ENCODE data around the gene TTLL1. TPM values are rescaled to one million over a fixed set of nuclear protein-coding genes. Genes with fewer than 3 reads are reported as not detected.

TTLL1 gene
- total and polyA plus RNA-seq, 4 donors: 3.0 to 5.9 (median 5.1) TPM

- no peak overlapping the region for H3K4me3 ChIP-seq (ENCODE audit: low read length in 2 of 2)
- peak overlapping the region in 1 of 2 donors; percentile 26 for H3K27ac ChIP-seq (ENCODE audit: low read depth in 1 of 2, low read length in 2 of 2)
- ATAC-seq (ENCODE audit: low FRiP score) (no peak), DNase-seq (no peak)
- no peaks in the 10 kb centered on the region for H3K9me3 ChIP-seq (ENCODE audit: control insufficient read depth, low read length)
- peaks cover 2 to 9% of the 10 kb centered on the region in 2 donors for H3K4me1 ChIP-seq (ENCODE audit: control insufficient read depth in 1 of 2, insufficient read depth in 2 of 2, low read length in 2 of 2)
- 97 to 100% methylated on average over 3 of the region's 3 CpGs for WGBS, 2 donors
- intact Hi-C loops (cut with DNase I): loop anchor here (5.0 kb wide), 2 partner anchors 55 to 85 kb away; no protein-coding TSS in a partner anchor
- H3K27me3 ChIP-seq (ENCODE audit: control insufficient read depth in 1 of 2, insufficient read depth in 2 of 2, low read length in 1 of 2): no peaks in the 10 kb centered on the region
- H3K36me3 ChIP-seq (ENCODE audit: control insufficient read depth in 1 of 2, insufficient read depth in 2 of 2, low read length in 1 of 2): no peaks in the 10 kb centered on the region
These were observed 97.1 kb downstream of the TTLL1 start for GRCh38 chr22:42992092-42992491.

GRCh38 chr22:42991010-42991651, 98.1 kb downstream of the TTLL1 start:
- WGBS, 2 donors: 62 to 70% methylated on average over 5 of the region's 5 CpGs
- Histone ChIP-seq H3K27ac (ENCODE audit: low read depth in 1 of 2, low read length in 2 of 2) (peak overlapping the region in 1 of 2 donors; percentile 70), H3K9me3 (ENCODE audit: control insufficient read depth, low read length) (no peaks in the 10 kb centered on the region), H3K4me1 (ENCODE audit: control insufficient read depth in 1 of 2, insufficient read depth in 2 of 2, low read length in 2 of 2) (peaks cover 3 to 9% of the 10 kb centered on the region in 2 donors), H3K4me3 (ENCODE audit: low read length in 2 of 2) (no peak overlapping the region), H3K27me3 (ENCODE audit: control insufficient read depth in 1 of 2, insufficient read depth in 2 of 2, low read length in 1 of 2) (no peaks in the 10 kb centered on the region), H3K36me3 (ENCODE audit: control insufficient read depth in 1 of 2, insufficient read depth in 2 of 2, low read length in 1 of 2) (no peaks in the 10 kb centered on the region)
- DNase-seq (peak in 1 of 2 donors; percentile 68), ATAC-seq (ENCODE audit: low FRiP score) (no peak)
- intact Hi-C loops (cut with DNase I): loop anchor here (5.0 kb wide), 2 partner anchors 54 to 84 kb away; no protein-coding TSS in a partner anchor

GRCh38 chr22:42990131-42990838, 98.9 kb downstream of the TTLL1 start:
- no peaks in the 10 kb centered on the region for H3K27me3 ChIP-seq (ENCODE audit: control insufficient read depth in 1 of 2, insufficient read depth in 2 of 2, low read length in 1 of 2)
- no peak overlapping the region for H3K4me3 ChIP-seq (ENCODE audit: low read length in 2 of 2)
- no peak overlapping the region for H3K27ac ChIP-seq (ENCODE audit: low read depth in 1 of 2, low read length in 2 of 2)
- H3K9me3 ChIP-seq (ENCODE audit: control insufficient read depth, low read length): no peaks in the 10 kb centered on the region
- 47 to 51% methylated on average over 9 of the region's 9 CpGs for WGBS, 2 donors
- H3K36me3 ChIP-seq (ENCODE audit: control insufficient read depth in 1 of 2, insufficient read depth in 2 of 2, low read length in 1 of 2): no peaks in the 10 kb centered on the region
- ATAC-seq (ENCODE audit: low FRiP score) (no peak), DNase-seq (peak; percentile 69 to 77)
- H3K4me1 ChIP-seq (ENCODE audit: control insufficient read depth in 1 of 2, insufficient read depth in 2 of 2, low read length in 2 of 2): peaks cover 4 to 9% of the 10 kb centered on the region in 2 donors
- intact Hi-C loops (cut with DNase I): loop anchor here (5.0 kb wide), 2 partner anchors 53 to 83 kb away; no protein-coding TSS in a partner anchor

Other genes starting within 250 kb of the TTLL1 start
- 10 to 100 TPM; 45.9 to 60.5 TPM for gene ARFGAP3, start 232.1 kb downstream of the TTLL1 start, total RNA-seq
- 10 to 100 TPM; 40.1 to 43.7 TPM for gene ARFGAP3, start 232.1 kb downstream of the TTLL1 start, polyA plus RNA-seq
- 100 to 1,000 TPM in 1 of 2 donors, 10 to 100 TPM in 1; 59.1 to 127 TPM for gene PACSIN2, start 74.2 kb downstream of the TTLL1 start, total RNA-seq
- 100 to 1,000 TPM in 1 of 2 donors, 10 to 100 TPM in 1; 50.5 to 110 TPM for gene PACSIN2, start 74.2 kb downstream of the TTLL1 start, polyA plus RNA-seq
- not detected for gene BIK, start 21.4 kb upstream of the TTLL1 start, total RNA-seq
- gene BIK, start 21.4 kb upstream of the TTLL1 start, polyA plus RNA-seq: 1 to 10 TPM in 1 of 2 donors, under 1 TPM in 1; 0.23 to 1.6 TPM
- 10 to 100 TPM in 1 of 2 donors, 1 to 10 TPM in 1; 9.8 to 10.0 TPM for gene MCAT, start 54.0 kb upstream of the TTLL1 start, total RNA-seq
- 10 to 100 TPM in 1 of 2 donors, 1 to 10 TPM in 1; 6.5 to 12.8 TPM for gene MCAT, start 54.0 kb upstream of the TTLL1 start, polyA plus RNA-seq
- gene TSPO, start 62.2 kb upstream of the TTLL1 start, total RNA-seq: 100 to 1,000 TPM in 1 of 2 donors, 10 to 100 TPM in 1; 88.7 to 120 TPM
- gene TSPO, start 62.2 kb upstream of the TTLL1 start, polyA plus RNA-seq: 100 to 1,000 TPM; 287 to 311 TPM
- 10 to 100 TPM; 13.1 to 16.4 TPM for gene TTLL12, start 97.7 kb upstream of the TTLL1 start, total RNA-seq
- 10 to 100 TPM; 12.2 to 13.6 TPM for gene TTLL12, start 97.7 kb upstream of the TTLL1 start, polyA plus RNA-seq

Measured in aorta (tissue), 5 donors.